Measurements from ENCODE around the gene LRRC73.
"Not testable (repeated sequence)": the region's sequence is repeated elsewhere in the genome, so short reads cannot be mapped to it uniquely, and the experiment has no call there.

Gene LRRC73

GRCh38 chr6:43498291-43498690 lies 11.9 kb downstream of the LRRC73 start:
- not testable (repeated sequence) for H3K27me3 ChIP-seq (replicated peaks in 2 of 5; ENCODE audit: control insufficient read depth in 4 of 5, insufficient read depth in 5 of 5, low read length in 4 of 5); H3K4me1 ChIP-seq (ENCODE audit: control extremely low read depth in 1 of 4, control insufficient read depth in 4 of 4, insufficient read depth in 4 of 4, low read length in 3 of 4); H3K9me3 ChIP-seq (ENCODE audit: control extremely low read depth in 1 of 5, control insufficient read depth in 4 of 5, insufficient read depth in 2 of 5, low read depth in 1 of 5, low read length in 4 of 5); H3K4me3 ChIP-seq (ENCODE audit: control insufficient read depth in 1 of 7, extremely low read depth in 1 of 7, insufficient read depth in 4 of 7, low read depth in 2 of 7, low read length in 6 of 7); H3K27ac ChIP-seq (ENCODE audit: insufficient read depth in 1 of 2, low read depth in 1 of 2, low read length in 2 of 2, poor library complexity in 1 of 2, severe bottlenecking in 2 of 2); DNase-seq
- 95% methylated on average over 5 of the region's 5 CpGs for WGBS (ENCODE audit: insufficient coverage)
- peaks cover 10 to 63% (median 50%) of the 10 kb centered on the region in 4 experiments for H3K36me3 ChIP-seq (ENCODE audit: control insufficient read depth in 4 of 4, insufficient read depth in 4 of 4, low read length in 3 of 4)
- ChIA-PET POLR2A (interaction anchor here (1.2 kb wide), 1 partner anchor 109 kb away, joined by 3 read pairs; no protein-coding TSS in a partner anchor), CTCF (interaction anchor here (0.6 to 8.9 kb wide), 5 partner anchors 8 to 232 kb away, joined by 3 to 64 read pairs (median 3); no protein-coding TSS in a partner anchor)

DNA sequence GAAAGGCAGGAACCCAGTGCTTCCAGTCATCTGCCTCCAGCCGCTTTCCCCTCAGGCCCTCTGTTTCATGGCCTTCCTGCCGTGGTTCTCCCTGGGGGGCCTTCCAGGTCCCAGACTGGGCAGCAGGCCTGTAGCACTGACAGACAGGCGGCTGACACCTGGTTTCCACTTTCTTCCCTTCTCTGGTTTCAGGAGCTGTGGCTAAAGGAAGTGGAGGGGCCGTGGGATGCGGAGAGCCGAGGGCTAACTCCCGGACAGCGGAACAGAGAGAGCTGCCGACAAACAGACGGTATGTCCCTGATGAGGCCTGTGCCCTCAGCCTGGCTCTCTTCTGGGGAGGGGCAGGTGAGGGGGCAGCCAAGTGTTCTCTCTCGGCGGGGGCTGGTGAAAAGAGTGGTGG lies 12.5 kb downstream of the LRRC73 start:
- Histone ChIP-seq H3K27ac (ENCODE audit: insufficient read depth in 1 of 2, low read depth in 1 of 2, low read length in 2 of 2, poor library complexity in 1 of 2, severe bottlenecking in 2 of 2) (no peak overlapping the region), H3K36me3 (ENCODE audit: control insufficient read depth in 4 of 4, insufficient read depth in 4 of 4, low read length in 3 of 4) (peaks cover 10 to 57% (median 44%) of the 10 kb centered on the region in 4 experiments), H3K4me1 (ENCODE audit: control extremely low read depth in 1 of 4, control insufficient read depth in 4 of 4, insufficient read depth in 4 of 4, low read length in 3 of 4) (peaks cover 0 to 7% (median 6%) of the 10 kb centered on the region in 4 experiments), H3K9me3 (ENCODE audit: control extremely low read depth in 1 of 5, control insufficient read depth in 4 of 5, insufficient read depth in 2 of 5, low read depth in 1 of 5, low read length in 4 of 5) (no peaks in the 10 kb centered on the region), H3K27me3 (replicated peaks in 2 of 5; ENCODE audit: control insufficient read depth in 4 of 5, insufficient read depth in 5 of 5, low read length in 4 of 5) (no peaks in the 10 kb centered on the region), H3K4me3 (ENCODE audit: control insufficient read depth in 1 of 7, extremely low read depth in 1 of 7, insufficient read depth in 4 of 7, low read depth in 2 of 7, low read length in 6 of 7) (no peak overlapping the region)
- WGBS (ENCODE audit: insufficient coverage) = 96% methylated on average over 10 of the region's 12 CpGs
- CTCF ChIA-PET = interaction anchor here (1.4 to 8.9 kb wide), 3 partner anchors 9 to 45 kb away, joined by 3 to 64 read pairs (median 7); no protein-coding TSS in a partner anchor
- POLR2A ChIA-PET = interaction anchor here (1.2 kb wide), 1 partner anchor 108 kb away, joined by 3 read pairs; no protein-coding TSS in a partner anchor
- DNase-seq = no peak

GRCh38 chr6:43497129-43497396 lies 13.1 kb downstream of the LRRC73 start:
- Histone ChIP-seq H3K27me3 (replicated peaks in 2 of 5; ENCODE audit: control insufficient read depth in 4 of 5, insufficient read depth in 5 of 5, low read length in 4 of 5) (no peaks in the 10 kb centered on the region), H3K9me3 (ENCODE audit: control extremely low read depth in 1 of 5, control insufficient read depth in 4 of 5, insufficient read depth in 2 of 5, low read depth in 1 of 5, low read length in 4 of 5) (no peaks in the 10 kb centered on the region), H3K36me3 (ENCODE audit: control insufficient read depth in 4 of 4, insufficient read depth in 4 of 4, low read length in 3 of 4) (peaks cover 10 to 54% (median 38%) of the 10 kb centered on the region in 4 experiments), H3K4me3 (ENCODE audit: control insufficient read depth in 1 of 7, extremely low read depth in 1 of 7, insufficient read depth in 4 of 7, low read depth in 2 of 7, low read length in 6 of 7) (no peak overlapping the region), H3K27ac (ENCODE audit: insufficient read depth in 1 of 2, low read depth in 1 of 2, low read length in 2 of 2, poor library complexity in 1 of 2, severe bottlenecking in 2 of 2) (no peak overlapping the region), H3K4me1 (ENCODE audit: control extremely low read depth in 1 of 4, control insufficient read depth in 4 of 4, insufficient read depth in 4 of 4, low read length in 3 of 4) (peaks cover 0 to 7% (median 6%) of the 10 kb centered on the region in 4 experiments)
- POLR2A ChIA-PET = interaction anchor here (1.2 kb wide), 1 partner anchor 108 kb away, joined by 3 read pairs; no protein-coding TSS in a partner anchor
- WGBS (ENCODE audit: insufficient coverage) = 98% methylated on average over 4 of the region's 6 CpGs
- DNase-seq = no peak
- CTCF ChIA-PET = interaction anchor here (1.4 to 8.9 kb wide), 2 partner anchors 9 to 233 kb away, joined by 4 to 64 read pairs; no protein-coding TSS in a partner anchor

DNA sequence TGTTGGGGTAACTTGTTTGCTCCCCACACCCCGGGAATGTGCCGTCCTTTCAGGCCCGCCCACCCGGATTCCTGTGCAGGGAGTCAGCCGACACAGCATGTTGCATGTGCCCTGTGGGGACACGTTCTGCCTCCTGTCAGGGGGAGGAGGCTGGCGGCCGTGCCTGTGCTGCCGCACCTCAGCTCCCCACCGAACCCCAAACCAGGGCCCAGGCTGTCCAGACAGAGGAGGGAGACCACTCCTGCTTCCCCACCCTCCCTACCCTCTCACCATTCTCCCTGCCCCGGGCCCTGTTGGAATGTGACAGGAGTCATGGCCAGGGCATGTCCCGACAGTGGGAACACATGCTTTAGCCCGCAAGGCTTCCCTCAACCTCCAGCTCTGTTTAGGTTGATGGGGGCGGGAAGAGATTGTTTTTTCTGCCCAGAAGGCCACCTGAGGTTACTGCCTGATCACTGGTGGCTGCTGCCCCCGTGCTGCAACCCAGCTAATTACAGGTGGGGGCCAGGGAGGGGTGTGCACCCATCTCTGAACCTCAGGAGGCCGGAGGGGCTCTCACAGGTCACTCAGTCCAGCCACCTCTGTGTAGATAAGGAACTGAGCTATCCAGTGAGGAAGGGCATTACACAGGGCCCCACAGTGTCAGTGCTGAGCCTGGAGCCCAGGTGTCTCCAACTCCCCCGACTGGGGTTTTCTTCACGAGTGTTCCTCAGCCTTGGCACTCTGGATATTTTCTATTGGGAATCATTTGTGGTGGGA lies 13.6 kb downstream of the LRRC73 start:
- H3K4me1 ChIP-seq (ENCODE audit: control extremely low read depth in 1 of 4, control insufficient read depth in 4 of 4, insufficient read depth in 4 of 4, low read length in 3 of 4) = peaks cover 0 to 7% (median 6%) of the 10 kb centered on the region in 4 experiments
- ChIA-PET POLR2A (no interaction called here), CTCF (interaction anchor here (1.3 to 8.9 kb wide), 3 partner anchors 9 to 232 kb away, joined by 3 to 64 read pairs (median 4); no protein-coding TSS in a partner anchor)
- H3K27ac ChIP-seq (ENCODE audit: insufficient read depth in 1 of 2, low read depth in 1 of 2, low read length in 2 of 2, poor library complexity in 1 of 2, severe bottlenecking in 2 of 2) = no peak overlapping the region
- 88% methylated on average over 13 of the region's 18 CpGs for WGBS (ENCODE audit: insufficient coverage)
- no peak overlapping the region for H3K4me3 ChIP-seq (ENCODE audit: control insufficient read depth in 1 of 7, extremely low read depth in 1 of 7, insufficient read depth in 4 of 7, low read depth in 2 of 7, low read length in 6 of 7)
- H3K9me3 ChIP-seq (ENCODE audit: control extremely low read depth in 1 of 5, control insufficient read depth in 4 of 5, insufficient read depth in 2 of 5, low read depth in 1 of 5, low read length in 4 of 5) = no peaks in the 10 kb centered on the region
- H3K36me3 ChIP-seq (ENCODE audit: control insufficient read depth in 4 of 4, insufficient read depth in 4 of 4, low read length in 3 of 4) = peaks cover 10 to 54% (median 39%) of the 10 kb centered on the region in 4 experiments
- peak in 1 of 3 donors; percentile 24 for DNase-seq
- H3K27me3 ChIP-seq (replicated peaks in 2 of 5; ENCODE audit: control insufficient read depth in 4 of 5, insufficient read depth in 5 of 5, low read length in 4 of 5) = no peaks in the 10 kb centered on the region

GRCh38 chr6:43495409-43495941 lies 14.7 kb downstream of the LRRC73 start:
- POLR2A ChIA-PET = no interaction called here
- Histone ChIP-seq H3K36me3 (ENCODE audit: control insufficient read depth in 4 of 4, insufficient read depth in 4 of 4, low read length in 3 of 4) (peaks cover 10 to 44% (median 30%) of the 10 kb centered on the region in 4 experiments), H3K27me3 (replicated peaks in 2 of 5; ENCODE audit: control insufficient read depth in 4 of 5, insufficient read depth in 5 of 5, low read length in 4 of 5) (no peaks in the 10 kb centered on the region), H3K4me1 (ENCODE audit: control extremely low read depth in 1 of 4, control insufficient read depth in 4 of 4, insufficient read depth in 4 of 4, low read length in 3 of 4) (peaks cover 0 to 7% (median 6%) of the 10 kb centered on the region in 4 experiments), H3K9me3 (ENCODE audit: control extremely low read depth in 1 of 5, control insufficient read depth in 4 of 5, insufficient read depth in 2 of 5, low read depth in 1 of 5, low read length in 4 of 5) (no peaks in the 10 kb centered on the region), H3K4me3 (ENCODE audit: control insufficient read depth in 1 of 7, extremely low read depth in 1 of 7, insufficient read depth in 4 of 7, low read depth in 2 of 7, low read length in 6 of 7) (no peak overlapping the region), H3K27ac (ENCODE audit: insufficient read depth in 1 of 2, low read depth in 1 of 2, low read length in 2 of 2, poor library complexity in 1 of 2, severe bottlenecking in 2 of 2) (no peak overlapping the region)
- WGBS (ENCODE audit: insufficient coverage) = 56% methylated on average over 2 of the region's 4 CpGs
- DNase-seq = no peak
- CTCF ChIA-PET = interaction anchor here (0.7 to 8.9 kb wide), 9 partner anchors 8 to 134 kb away, joined by 3 to 64 read pairs (median 4); partner anchors contain the start of gene DLK2

DNA sequence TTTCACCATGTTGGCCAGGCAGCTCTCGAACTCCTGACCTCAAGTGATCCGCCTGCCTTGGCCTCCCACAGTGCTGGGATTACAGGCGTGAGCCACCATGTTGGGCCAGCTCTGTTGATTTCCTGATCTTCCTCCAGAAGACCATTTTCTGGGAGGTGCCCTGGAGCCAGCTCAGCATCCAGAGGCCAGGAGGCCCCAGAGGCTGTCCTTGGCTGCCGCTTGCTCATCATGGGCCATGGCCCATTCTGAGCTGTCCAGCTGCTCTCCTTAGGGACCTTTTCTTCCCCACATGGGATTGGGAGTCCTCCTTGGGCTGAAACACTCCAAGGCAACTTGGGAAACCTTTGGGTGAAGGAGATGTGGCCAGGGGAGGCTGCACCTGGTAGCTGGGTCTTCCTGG lies 15.4 kb downstream of the LRRC73 start:
- CTCF ChIA-PET = interaction anchor here (1.1 to 8.9 kb wide), 7 partner anchors 12 to 133 kb away, joined by 3 to 64 read pairs (median 4); no protein-coding TSS in a partner anchor
- H3K36me3 ChIP-seq (ENCODE audit: control insufficient read depth in 4 of 4, insufficient read depth in 4 of 4, low read length in 3 of 4) = peaks cover 6 to 43% (median 23%) of the 10 kb centered on the region in 4 experiments
- H3K4me3 ChIP-seq (ENCODE audit: control insufficient read depth in 1 of 7, extremely low read depth in 1 of 7, insufficient read depth in 4 of 7, low read depth in 2 of 7, low read length in 6 of 7) = no peak overlapping the region
- no peak overlapping the region for H3K27ac ChIP-seq (ENCODE audit: insufficient read depth in 1 of 2, low read depth in 1 of 2, low read length in 2 of 2, poor library complexity in 1 of 2, severe bottlenecking in 2 of 2)
- no peaks in the 10 kb centered on the region for H3K9me3 ChIP-seq (ENCODE audit: control extremely low read depth in 1 of 5, control insufficient read depth in 4 of 5, insufficient read depth in 2 of 5, low read depth in 1 of 5, low read length in 4 of 5)
- POLR2A ChIA-PET = no interaction called here
- 97% methylated on average over 4 of the region's 4 CpGs for WGBS (ENCODE audit: insufficient coverage)
- no peaks in the 10 kb centered on the region for H3K27me3 ChIP-seq (replicated peaks in 2 of 5; ENCODE audit: control insufficient read depth in 4 of 5, insufficient read depth in 5 of 5, low read length in 4 of 5)
- H3K4me1 ChIP-seq (ENCODE audit: control extremely low read depth in 1 of 4, control insufficient read depth in 4 of 4, insufficient read depth in 4 of 4, low read length in 3 of 4) = peaks cover 0 to 7% (median 6%) of the 10 kb centered on the region in 4 experiments
- no peak for DNase-seq

GRCh38 chr6:43494321-43494720 lies 15.8 kb downstream of the LRRC73 start:
- 91% methylated on average over 3 of the region's 6 CpGs for WGBS (ENCODE audit: insufficient coverage)
- no peak for DNase-seq
- Histone ChIP-seq H3K27me3 (replicated peaks in 2 of 5; ENCODE audit: control insufficient read depth in 4 of 5, insufficient read depth in 5 of 5, low read length in 4 of 5) (no peaks in the 10 kb centered on the region), H3K4me1 (ENCODE audit: control extremely low read depth in 1 of 4, control insufficient read depth in 4 of 4, insufficient read depth in 4 of 4, low read length in 3 of 4) (peaks cover 0 to 7% (median 6%) of the 10 kb centered on the region in 4 experiments), H3K36me3 (ENCODE audit: control insufficient read depth in 4 of 4, insufficient read depth in 4 of 4, low read length in 3 of 4) (peaks cover 1 to 43% (median 20%) of the 10 kb centered on the region in 4 experiments), H3K27ac (ENCODE audit: insufficient read depth in 1 of 2, low read depth in 1 of 2, low read length in 2 of 2, poor library complexity in 1 of 2, severe bottlenecking in 2 of 2) (no peak overlapping the region), H3K4me3 (ENCODE audit: control insufficient read depth in 1 of 7, extremely low read depth in 1 of 7, insufficient read depth in 4 of 7, low read depth in 2 of 7, low read length in 6 of 7) (no peak overlapping the region), H3K9me3 (ENCODE audit: control extremely low read depth in 1 of 5, control insufficient read depth in 4 of 5, insufficient read depth in 2 of 5, low read depth in 1 of 5, low read length in 4 of 5) (no peaks in the 10 kb centered on the region)
- POLR2A ChIA-PET = no interaction called here
- CTCF ChIA-PET = interaction anchor here (1.1 to 8.9 kb wide), 8 partner anchors 9 to 133 kb away, joined by 3 to 64 read pairs (median 4); no protein-coding TSS in a partner anchor
